Hepatocyte (in vitro differentiated cells): Measurements from ENCODE around the gene SGMS1.

ENCODE experiments used
- EZH2 ChIP-seq: fragments of 200-600 bp; sonication (generic); IDR thresholded peaks from 2 replicates; pipeline ENCODE4 v1.6.1; 2016; ENCODE audit warnings: antibody characterized with exemption, mild to moderate bottlenecking, borderline replicate concordance
- EZH2phosphoT487 ChIP-seq: fragments of 200-600 bp; sonication (generic); IDR thresholded peaks from one replicate; pipeline ENCODE4 v1.6.1; 2018; ENCODE audit warnings: antibody characterized with exemption, mild to moderate bottlenecking, low read depth, moderate library complexity; ENCODE audit not compliant: unreplicated experiment, severe bottlenecking
- TF ChIP-seq, protein P1 (sequence below): fragments of 200-600 bp; sonication (generic); IDR thresholded peaks from 2 replicates; pipeline ENCODE4 v1.5.1; 2016; ENCODE audit warnings: antibody characterized with exemption, mild to moderate bottlenecking; ENCODE audit not compliant: poor library complexity

- TF ChIP-seq, protein P1, sequence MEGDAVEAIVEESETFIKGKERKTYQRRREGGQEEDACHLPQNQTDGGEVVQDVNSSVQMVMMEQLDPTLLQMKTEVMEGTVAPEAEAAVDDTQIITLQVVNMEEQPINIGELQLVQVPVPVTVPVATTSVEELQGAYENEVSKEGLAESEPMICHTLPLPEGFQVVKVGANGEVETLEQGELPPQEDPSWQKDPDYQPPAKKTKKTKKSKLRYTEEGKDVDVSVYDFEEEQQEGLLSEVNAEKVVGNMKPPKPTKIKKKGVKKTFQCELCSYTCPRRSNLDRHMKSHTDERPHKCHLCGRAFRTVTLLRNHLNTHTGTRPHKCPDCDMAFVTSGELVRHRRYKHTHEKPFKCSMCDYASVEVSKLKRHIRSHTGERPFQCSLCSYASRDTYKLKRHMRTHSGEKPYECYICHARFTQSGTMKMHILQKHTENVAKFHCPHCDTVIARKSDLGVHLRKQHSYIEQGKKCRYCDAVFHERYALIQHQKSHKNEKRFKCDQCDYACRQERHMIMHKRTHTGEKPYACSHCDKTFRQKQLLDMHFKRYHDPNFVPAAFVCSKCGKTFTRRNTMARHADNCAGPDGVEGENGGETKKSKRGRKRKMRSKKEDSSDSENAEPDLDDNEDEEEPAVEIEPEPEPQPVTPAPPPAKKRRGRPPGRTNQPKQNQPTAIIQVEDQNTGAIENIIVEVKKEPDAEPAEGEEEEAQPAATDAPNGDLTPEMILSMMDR: no peak
- TF ChIP-seq EZH2 (no peak), EZH2phosphoT487 (no peak)
These were observed 40.7 kb downstream of the SGMS1 start for GRCh38 chr10:50582766-50583762.
